ENCODE data around the gene GLTP.
"Not testable (repeated sequence)": the region's sequence is repeated elsewhere in the genome, so short reads cannot be mapped to it uniquely, and the experiment has no call there.

The GLTP gene

GRCh38 chr12:109860977-109861376 lies 19.4 kb downstream of the GLTP start:
- no peaks in the 10 kb centered on the region for H3K36me3 ChIP-seq (ENCODE audit: control insufficient read depth, insufficient read depth, low read length)
- H2AFZ ChIP-seq = no peak overlapping the region
- no peaks in the 10 kb centered on the region for H3K9me3 ChIP-seq (ENCODE audit: control insufficient read depth, low read length)

GRCh38 chr12:109858764-109859163 lies 21.6 kb downstream of the GLTP start:
- Histone ChIP-seq H3K4me2 (ENCODE audit: low read length) (no peak overlapping the region), H3K36me3 (ENCODE audit: control insufficient read depth, insufficient read depth, low read length) (no peaks in the 10 kb centered on the region), H3K79me2 (no peaks in the 10 kb centered on the region), H3K9ac (no peak overlapping the region), H2AFZ (no peak overlapping the region), H3K4me3 (ENCODE audit: low read depth, low read length) (no peak overlapping the region), H3K9me3 (ENCODE audit: control insufficient read depth, low read length) (no peaks in the 10 kb centered on the region), H3K4me1 (no peaks in the 10 kb centered on the region), H3K27ac (no peak overlapping the region), H3K27me3 (ENCODE audit: control insufficient read depth, insufficient read depth, low read length) (no peaks in the 10 kb centered on the region)
- TF ChIP-seq, protein P1, sequence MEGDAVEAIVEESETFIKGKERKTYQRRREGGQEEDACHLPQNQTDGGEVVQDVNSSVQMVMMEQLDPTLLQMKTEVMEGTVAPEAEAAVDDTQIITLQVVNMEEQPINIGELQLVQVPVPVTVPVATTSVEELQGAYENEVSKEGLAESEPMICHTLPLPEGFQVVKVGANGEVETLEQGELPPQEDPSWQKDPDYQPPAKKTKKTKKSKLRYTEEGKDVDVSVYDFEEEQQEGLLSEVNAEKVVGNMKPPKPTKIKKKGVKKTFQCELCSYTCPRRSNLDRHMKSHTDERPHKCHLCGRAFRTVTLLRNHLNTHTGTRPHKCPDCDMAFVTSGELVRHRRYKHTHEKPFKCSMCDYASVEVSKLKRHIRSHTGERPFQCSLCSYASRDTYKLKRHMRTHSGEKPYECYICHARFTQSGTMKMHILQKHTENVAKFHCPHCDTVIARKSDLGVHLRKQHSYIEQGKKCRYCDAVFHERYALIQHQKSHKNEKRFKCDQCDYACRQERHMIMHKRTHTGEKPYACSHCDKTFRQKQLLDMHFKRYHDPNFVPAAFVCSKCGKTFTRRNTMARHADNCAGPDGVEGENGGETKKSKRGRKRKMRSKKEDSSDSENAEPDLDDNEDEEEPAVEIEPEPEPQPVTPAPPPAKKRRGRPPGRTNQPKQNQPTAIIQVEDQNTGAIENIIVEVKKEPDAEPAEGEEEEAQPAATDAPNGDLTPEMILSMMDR (IDR thresholded peaks at IDR 0.05) = no peak

More at GRCh38 chr12:109860977-109861376, 19.4 kb downstream of the GLTP start:
- H3K27me3 ChIP-seq (ENCODE audit: control insufficient read depth, insufficient read depth, low read length) = no peaks in the 10 kb centered on the region
- no peaks in the 10 kb centered on the region for H3K79me2 ChIP-seq
- TF ChIP-seq, protein P1 (IDR thresholded peaks at IDR 0.05) = no peak
- no peak overlapping the region for H3K27ac ChIP-seq
- H3K4me2 ChIP-seq (ENCODE audit: low read length) = no peak overlapping the region
- H3K4me3 ChIP-seq (ENCODE audit: low read depth, low read length) = no peak overlapping the region
- no peak overlapping the region for H3K9ac ChIP-seq
- H3K4me1 ChIP-seq = no peaks in the 10 kb centered on the region

GRCh38 chr12:109857715-109858114 lies 22.6 kb downstream of the GLTP start:
- H3K27ac ChIP-seq = no peak overlapping the region
- no peaks in the 10 kb centered on the region for H3K36me3 ChIP-seq (ENCODE audit: control insufficient read depth, insufficient read depth, low read length)
- H3K9ac ChIP-seq = no peak overlapping the region
- H3K4me2 ChIP-seq (ENCODE audit: low read length) = no peak overlapping the region
- TF ChIP-seq, protein P1 (IDR thresholded peaks at IDR 0.05) = no peak
- no peak overlapping the region for H2AFZ ChIP-seq
- no peaks in the 10 kb centered on the region for H3K79me2 ChIP-seq
- H3K9me3 ChIP-seq (ENCODE audit: control insufficient read depth, low read length) = no peaks in the 10 kb centered on the region
- no peaks in the 10 kb centered on the region for H3K27me3 ChIP-seq (ENCODE audit: control insufficient read depth, insufficient read depth, low read length)
- H3K4me3 ChIP-seq (ENCODE audit: low read depth, low read length) = no peak overlapping the region
- no peaks in the 10 kb centered on the region for H3K4me1 ChIP-seq

DNA sequence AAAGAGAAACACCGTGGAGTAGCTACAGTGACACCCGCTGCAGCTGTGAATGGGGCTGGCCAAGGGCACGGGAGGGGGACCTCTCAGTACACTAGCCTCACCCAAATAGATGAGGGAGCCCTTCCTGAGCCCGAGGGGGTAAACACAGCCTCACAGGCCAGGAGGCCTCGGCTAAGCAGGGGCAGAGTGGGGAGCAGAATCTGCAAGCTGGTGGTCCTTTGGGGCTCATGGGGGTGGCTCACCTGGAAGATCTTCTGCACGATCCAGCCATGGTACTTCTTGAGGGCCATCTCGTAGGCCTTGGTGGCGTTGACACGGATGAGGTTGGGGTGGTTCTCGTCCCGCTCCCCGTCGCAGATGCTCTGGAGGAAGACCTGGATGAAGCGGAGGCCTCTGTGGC lies 25.0 kb downstream of the GLTP start:
- H3K9ac ChIP-seq = no peak overlapping the region
- H3K9me3 ChIP-seq (ENCODE audit: control insufficient read depth, low read length) = no peaks in the 10 kb centered on the region
- H3K27me3 ChIP-seq (ENCODE audit: control insufficient read depth, insufficient read depth, low read length) = no peaks in the 10 kb centered on the region
- TF ChIP-seq, protein P1 (IDR thresholded peaks at IDR 0.05) = no peak
- no peak overlapping the region for H3K4me3 ChIP-seq (ENCODE audit: low read depth, low read length)
- no peak overlapping the region for H3K4me2 ChIP-seq (ENCODE audit: low read length)
- no peaks in the 10 kb centered on the region for H3K79me2 ChIP-seq
- no peak overlapping the region for H3K27ac ChIP-seq
- no peaks in the 10 kb centered on the region for H3K4me1 ChIP-seq
- no peak overlapping the region for H2AFZ ChIP-seq
- no peaks in the 10 kb centered on the region for H3K36me3 ChIP-seq (ENCODE audit: control insufficient read depth, insufficient read depth, low read length)

- H2AFZ ChIP-seq; H3K9ac ChIP-seq; H3K4me3 ChIP-seq (ENCODE audit: low read depth, low read length); H3K9me3 ChIP-seq (ENCODE audit: control insufficient read depth, low read length); H3K4me2 ChIP-seq (ENCODE audit: low read length); H3K27me3 ChIP-seq (ENCODE audit: control insufficient read depth, insufficient read depth, low read length); H3K27ac ChIP-seq; H3K36me3 ChIP-seq (ENCODE audit: control insufficient read depth, insufficient read depth, low read length); H3K79me2 ChIP-seq; H3K4me1 ChIP-seq: not testable (repeated sequence)
These were observed 29.8 kb downstream of the GLTP start for GRCh38 chr12:109850518-109850917.

Data from parathyroid adenoma (tissue), 2 donors.